HL-60 (cell line): ENCODE results near the gene CHST11.

Experiments
- DNase-seq, 2 experiments: peaks; one replicate each; pipeline ENCODE4 v3.0.0-alpha.2; 2010 to 2020; ENCODE audit warnings: low read depth in 1 of 2, low spot score in 1 of 2
- H3K27ac ChIP-seq: fragments of 250-450 bp; sonication (Bioruptor Pico); replicated peaks from 2 replicates; pipeline ENCODE4 v1.5.1; 2020; ENCODE audit warnings: mild to moderate bottlenecking, moderate library complexity
- H3K27me3 ChIP-seq: fragments of 250-450 bp; sonication (Bioruptor Pico); 2 replicates; pipeline ENCODE4 v1.5.1; 2021; ENCODE audit warnings: mild to moderate bottlenecking, moderate library complexity; ENCODE audit not compliant: insufficient read depth, poor library complexity, severe bottlenecking
- H3K4me3 ChIP-seq: replicated peaks from 2 replicates; pipeline ENCODE4 v1.5.1; 2011; ENCODE audit warnings: mild to moderate bottlenecking, control low read depth, low read length; ENCODE audit not compliant: insufficient read depth
- GABPA ChIP-seq: IDR thresholded peaks from 2 replicates; pipeline ENCODE4 v1.6.1; 2012; ENCODE audit warnings: low read depth
- POLR2AphosphoS5 ChIP-seq: IDR thresholded peaks from 2 replicates; pipeline ENCODE4 v1.6.1; 2012; ENCODE audit warnings: low read depth
- SPI1 ChIP-seq: IDR thresholded peaks from 2 replicates; pipeline ENCODE4 v1.6.1; 2012; ENCODE audit warnings: low read depth, mild to moderate bottlenecking, borderline replicate concordance
- TF ChIP-seq, protein P1 (sequence below): IDR thresholded peaks from 2 replicates; pipeline ENCODE4 v1.6.1; 2012; ENCODE audit warnings: low read depth; ENCODE audit not compliant: insufficient replicate concordance
- TF ChIP-seq, protein P2 (sequence below): IDR thresholded peaks from one replicate; pipeline ENCODE4 v1.5.1; 2011; ENCODE audit warnings: low read length, control low read depth, inconsistent platforms; ENCODE audit not compliant: insufficient read depth

The CHST11 gene

DNA sequence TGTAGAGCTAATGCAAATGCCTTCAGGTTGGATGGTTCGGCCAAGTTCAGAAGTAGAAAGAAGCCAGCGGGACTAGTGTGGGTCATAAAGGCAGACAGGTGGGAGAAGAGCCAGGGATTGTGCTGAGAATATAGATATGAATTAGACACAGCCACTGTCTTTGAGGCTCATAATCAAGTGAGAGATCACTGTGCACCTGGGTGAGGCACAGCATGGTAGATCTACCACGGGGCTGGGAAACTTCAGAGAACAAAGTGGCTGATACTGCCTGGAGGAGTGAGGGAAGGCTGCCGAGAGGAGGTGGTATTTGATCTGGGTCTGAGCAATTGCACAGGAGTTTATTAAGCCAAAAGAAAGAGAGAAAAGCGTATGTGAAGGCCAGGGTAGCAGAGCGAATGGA lies 40.6 kb upstream of the CHST11 start:
- no peak for DNase-seq
- no peak overlapping the region for H3K27ac ChIP-seq
- no peak overlapping the region for H3K4me3 ChIP-seq
- no peak for TF ChIP-seq SPI1
- no peak for TF ChIP-seq POLR2AphosphoS5
- TF ChIP-seq, protein P1, sequence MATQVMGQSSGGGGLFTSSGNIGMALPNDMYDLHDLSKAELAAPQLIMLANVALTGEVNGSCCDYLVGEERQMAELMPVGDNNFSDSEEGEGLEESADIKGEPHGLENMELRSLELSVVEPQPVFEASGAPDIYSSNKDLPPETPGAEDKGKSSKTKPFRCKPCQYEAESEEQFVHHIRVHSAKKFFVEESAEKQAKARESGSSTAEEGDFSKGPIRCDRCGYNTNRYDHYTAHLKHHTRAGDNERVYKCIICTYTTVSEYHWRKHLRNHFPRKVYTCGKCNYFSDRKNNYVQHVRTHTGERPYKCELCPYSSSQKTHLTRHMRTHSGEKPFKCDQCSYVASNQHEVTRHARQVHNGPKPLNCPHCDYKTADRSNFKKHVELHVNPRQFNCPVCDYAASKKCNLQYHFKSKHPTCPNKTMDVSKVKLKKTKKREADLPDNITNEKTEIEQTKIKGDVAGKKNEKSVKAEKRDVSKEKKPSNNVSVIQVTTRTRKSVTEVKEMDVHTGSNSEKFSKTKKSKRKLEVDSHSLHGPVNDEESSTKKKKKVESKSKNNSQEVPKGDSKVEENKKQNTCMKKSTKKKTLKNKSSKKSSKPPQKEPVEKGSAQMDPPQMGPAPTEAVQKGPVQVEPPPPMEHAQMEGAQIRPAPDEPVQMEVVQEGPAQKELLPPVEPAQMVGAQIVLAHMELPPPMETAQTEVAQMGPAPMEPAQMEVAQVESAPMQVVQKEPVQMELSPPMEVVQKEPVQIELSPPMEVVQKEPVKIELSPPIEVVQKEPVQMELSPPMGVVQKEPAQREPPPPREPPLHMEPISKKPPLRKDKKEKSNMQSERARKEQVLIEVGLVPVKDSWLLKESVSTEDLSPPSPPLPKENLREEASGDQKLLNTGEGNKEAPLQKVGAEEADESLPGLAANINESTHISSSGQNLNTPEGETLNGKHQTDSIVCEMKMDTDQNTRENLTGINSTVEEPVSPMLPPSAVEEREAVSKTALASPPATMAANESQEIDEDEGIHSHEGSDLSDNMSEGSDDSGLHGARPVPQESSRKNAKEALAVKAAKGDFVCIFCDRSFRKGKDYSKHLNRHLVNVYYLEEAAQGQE: no peak
- no peak for TF ChIP-seq GABPA
- TF ChIP-seq, protein P2, sequence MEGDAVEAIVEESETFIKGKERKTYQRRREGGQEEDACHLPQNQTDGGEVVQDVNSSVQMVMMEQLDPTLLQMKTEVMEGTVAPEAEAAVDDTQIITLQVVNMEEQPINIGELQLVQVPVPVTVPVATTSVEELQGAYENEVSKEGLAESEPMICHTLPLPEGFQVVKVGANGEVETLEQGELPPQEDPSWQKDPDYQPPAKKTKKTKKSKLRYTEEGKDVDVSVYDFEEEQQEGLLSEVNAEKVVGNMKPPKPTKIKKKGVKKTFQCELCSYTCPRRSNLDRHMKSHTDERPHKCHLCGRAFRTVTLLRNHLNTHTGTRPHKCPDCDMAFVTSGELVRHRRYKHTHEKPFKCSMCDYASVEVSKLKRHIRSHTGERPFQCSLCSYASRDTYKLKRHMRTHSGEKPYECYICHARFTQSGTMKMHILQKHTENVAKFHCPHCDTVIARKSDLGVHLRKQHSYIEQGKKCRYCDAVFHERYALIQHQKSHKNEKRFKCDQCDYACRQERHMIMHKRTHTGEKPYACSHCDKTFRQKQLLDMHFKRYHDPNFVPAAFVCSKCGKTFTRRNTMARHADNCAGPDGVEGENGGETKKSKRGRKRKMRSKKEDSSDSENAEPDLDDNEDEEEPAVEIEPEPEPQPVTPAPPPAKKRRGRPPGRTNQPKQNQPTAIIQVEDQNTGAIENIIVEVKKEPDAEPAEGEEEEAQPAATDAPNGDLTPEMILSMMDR: no peak
- H3K27me3 ChIP-seq: no peaks in the 10 kb centered on the region

DNA sequence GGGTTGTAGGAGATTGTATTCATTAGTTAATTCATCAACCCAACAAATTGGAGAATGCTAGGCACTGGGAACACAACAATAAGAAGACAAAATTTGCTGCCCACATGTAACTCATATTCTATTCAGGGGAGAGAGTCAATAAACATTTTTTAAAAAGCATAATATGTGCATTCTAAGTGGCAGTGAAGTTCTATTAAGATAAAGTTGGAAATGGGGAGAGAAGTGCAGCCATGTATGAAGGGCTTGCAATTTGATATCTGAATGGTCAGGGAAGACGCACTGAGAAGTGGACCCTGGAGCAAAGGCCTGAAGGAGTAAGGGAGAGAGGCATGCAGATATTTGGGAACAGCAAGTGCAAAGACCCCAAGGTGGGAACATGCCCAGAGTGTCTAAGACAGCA lies 40.2 kb upstream of the CHST11 start:
- no peak overlapping the region for H3K4me3 ChIP-seq
- DNase-seq: no peak
- H3K27me3 ChIP-seq: no peaks in the 10 kb centered on the region
- no peak overlapping the region for H3K27ac ChIP-seq
- TF ChIP-seq, protein P1: no peak
- no peak for TF ChIP-seq GABPA
- no peak for TF ChIP-seq POLR2AphosphoS5
- TF ChIP-seq, protein P2: no peak
- no peak for TF ChIP-seq SPI1

DNA sequence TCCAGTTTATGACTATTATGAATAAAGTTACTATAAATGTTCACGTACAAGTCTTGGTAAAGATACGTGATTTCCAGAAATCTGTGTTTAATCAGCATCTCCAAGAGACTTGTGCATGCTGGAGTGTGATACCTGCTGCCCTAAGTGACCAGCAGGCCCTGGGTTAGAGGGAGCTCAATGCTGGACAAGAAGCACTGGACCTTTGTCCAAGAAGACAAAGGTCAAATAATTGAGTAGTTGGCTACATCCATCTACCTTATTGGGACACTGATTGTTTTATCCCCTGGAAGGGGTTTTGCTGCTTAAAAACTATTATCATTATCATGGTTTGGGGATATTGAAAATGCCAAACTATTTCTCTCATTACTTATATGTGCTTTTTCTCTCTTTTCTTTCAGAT lies 37.0 kb upstream of the CHST11 start:
- Histone ChIP-seq H3K27ac (no peak overlapping the region), H3K27me3 (no peaks in the 10 kb centered on the region), H3K4me3 (no peak overlapping the region)
- TF ChIP-seq POLR2AphosphoS5: no peak
- TF ChIP-seq SPI1: no peak
- TF ChIP-seq, protein P2: no peak
- TF ChIP-seq GABPA: no peak
- DNase-seq: no peak

DNA sequence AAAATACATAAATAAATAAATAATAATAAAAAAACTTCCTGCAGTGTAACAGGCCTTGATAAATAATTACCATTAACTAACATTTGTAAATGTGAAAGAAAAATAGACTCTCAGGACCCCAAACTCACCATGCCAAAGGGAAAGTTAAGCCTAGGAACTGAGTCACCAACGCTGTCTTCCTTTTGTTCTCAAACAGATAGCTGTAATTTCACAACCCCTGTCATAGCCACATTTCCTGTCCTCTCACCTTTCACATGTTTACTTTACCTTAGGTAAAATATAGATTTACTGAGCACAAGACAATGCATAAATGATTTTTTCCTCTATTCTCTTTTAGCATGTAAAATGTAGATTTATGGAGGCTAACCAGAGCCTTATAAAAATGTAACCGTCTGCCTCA lies 35.9 kb upstream of the CHST11 start:
- TF ChIP-seq GABPA: no peak
- no peak for TF ChIP-seq POLR2AphosphoS5
- TF ChIP-seq SPI1: no peak
- TF ChIP-seq, protein P1: no peak
- TF ChIP-seq, protein P2: no peak
- Histone ChIP-seq H3K4me3 (no peak overlapping the region), H3K27ac (no peak overlapping the region), H3K27me3 (no peaks in the 10 kb centered on the region)
- no peak for DNase-seq
